ENCODE results near the gene CFAP77.

The CFAP77 gene

DNA sequence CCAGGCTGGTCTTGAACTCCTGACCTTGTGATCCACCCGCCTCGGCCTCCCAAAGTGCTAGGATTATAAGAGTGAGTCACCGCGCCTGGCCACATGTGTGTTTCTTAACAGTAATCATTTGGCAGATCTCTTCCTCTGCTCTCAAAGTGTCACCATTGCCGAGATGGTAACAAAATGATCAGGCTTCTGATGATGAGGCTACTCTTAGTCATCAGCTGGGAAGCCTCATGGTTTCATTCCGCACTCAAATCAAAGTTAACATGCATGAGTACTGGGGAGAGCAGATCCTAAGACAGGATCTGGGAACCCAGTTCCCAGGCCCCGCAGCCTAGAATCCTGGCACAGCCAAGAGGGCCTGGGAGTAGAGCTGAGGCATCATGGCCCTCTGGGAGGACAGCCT lies 199.8 kb downstream of the CFAP77 start:
- no peak overlapping the region for H3K4me3 ChIP-seq (ENCODE audit: low read depth, low read length)
- no peak overlapping the region for H3K27ac ChIP-seq (ENCODE audit: extremely low read depth, low read depth, low read length)
- no peak for TF ChIP-seq PRDM1 (tag by site-specific recombination; IDR thresholded peaks at IDR 0.05)
- TF ChIP-seq ZEB2 (tag by site-specific recombination; IDR thresholded peaks at IDR 0.05): no peak
- TF ChIP-seq ZNF530 (tag by site-specific recombination; IDR thresholded peaks at IDR 0.05; ENCODE audit: low read depth): no peak
- TF ChIP-seq RBAK (tag by site-specific recombination; IDR thresholded peaks at IDR 0.05): no peak
- TF ChIP-seq, protein P1, sequence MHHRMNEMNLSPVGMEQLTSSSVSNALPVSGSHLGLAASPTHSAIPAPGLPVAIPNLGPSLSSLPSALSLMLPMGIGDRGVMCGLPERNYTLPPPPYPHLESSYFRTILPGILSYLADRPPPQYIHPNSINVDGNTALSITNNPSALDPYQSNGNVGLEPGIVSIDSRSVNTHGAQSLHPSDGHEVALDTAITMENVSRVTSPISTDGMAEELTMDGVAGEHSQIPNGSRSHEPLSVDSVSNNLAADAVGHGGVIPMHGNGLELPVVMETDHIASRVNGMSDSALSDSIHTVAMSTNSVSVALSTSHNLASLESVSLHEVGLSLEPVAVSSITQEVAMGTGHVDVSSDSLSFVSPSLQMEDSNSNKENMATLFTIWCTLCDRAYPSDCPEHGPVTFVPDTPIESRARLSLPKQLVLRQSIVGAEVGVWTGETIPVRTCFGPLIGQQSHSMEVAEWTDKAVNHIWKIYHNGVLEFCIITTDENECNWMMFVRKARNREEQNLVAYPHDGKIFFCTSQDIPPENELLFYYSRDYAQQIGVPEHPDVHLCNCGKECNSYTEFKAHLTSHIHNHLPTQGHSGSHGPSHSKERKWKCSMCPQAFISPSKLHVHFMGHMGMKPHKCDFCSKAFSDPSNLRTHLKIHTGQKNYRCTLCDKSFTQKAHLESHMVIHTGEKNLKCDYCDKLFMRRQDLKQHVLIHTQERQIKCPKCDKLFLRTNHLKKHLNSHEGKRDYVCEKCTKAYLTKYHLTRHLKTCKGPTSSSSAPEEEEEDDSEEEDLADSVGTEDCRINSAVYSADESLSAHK (tag by site-specific recombination; IDR thresholded peaks at IDR 0.05): no peak
- TF ChIP-seq, protein P2, sequence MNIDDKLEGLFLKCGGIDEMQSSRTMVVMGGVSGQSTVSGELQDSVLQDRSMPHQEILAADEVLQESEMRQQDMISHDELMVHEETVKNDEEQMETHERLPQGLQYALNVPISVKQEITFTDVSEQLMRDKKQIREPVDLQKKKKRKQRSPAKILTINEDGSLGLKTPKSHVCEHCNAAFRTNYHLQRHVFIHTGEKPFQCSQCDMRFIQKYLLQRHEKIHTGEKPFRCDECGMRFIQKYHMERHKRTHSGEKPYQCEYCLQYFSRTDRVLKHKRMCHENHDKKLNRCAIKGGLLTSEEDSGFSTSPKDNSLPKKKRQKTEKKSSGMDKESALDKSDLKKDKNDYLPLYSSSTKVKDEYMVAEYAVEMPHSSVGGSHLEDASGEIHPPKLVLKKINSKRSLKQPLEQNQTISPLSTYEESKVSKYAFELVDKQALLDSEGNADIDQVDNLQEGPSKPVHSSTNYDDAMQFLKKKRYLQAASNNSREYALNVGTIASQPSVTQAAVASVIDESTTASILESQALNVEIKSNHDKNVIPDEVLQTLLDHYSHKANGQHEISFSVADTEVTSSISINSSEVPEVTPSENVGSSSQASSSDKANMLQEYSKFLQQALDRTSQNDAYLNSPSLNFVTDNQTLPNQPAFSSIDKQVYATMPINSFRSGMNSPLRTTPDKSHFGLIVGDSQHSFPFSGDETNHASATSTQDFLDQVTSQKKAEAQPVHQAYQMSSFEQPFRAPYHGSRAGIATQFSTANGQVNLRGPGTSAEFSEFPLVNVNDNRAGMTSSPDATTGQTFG (tag by site-specific recombination; IDR thresholded peaks at IDR 0.05; ENCODE audit: borderline replicate concordance): no peak
- TF ChIP-seq, protein P3, sequence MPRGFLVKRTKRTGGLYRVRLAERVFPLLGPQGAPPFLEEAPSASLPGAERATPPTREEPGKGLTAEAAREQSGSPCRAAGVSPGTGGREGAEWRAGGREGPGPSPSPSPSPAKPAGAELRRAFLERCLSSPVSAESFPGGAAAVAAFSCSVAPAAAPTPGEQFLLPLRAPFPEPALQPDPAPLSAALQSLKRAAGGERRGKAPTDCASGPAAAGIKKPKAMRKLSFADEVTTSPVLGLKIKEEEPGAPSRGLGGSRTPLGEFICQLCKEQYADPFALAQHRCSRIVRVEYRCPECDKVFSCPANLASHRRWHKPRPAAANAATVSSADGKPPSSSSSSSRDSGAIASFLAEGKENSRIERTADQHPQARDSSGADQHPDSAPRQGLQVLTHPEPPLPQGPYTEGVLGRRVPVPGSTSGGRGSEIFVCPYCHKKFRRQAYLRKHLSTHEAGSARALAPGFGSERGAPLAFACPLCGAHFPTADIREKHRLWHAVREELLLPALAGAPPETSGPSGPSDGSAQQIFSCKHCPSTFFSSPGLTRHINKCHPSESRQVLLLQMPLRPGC (tag by site-specific recombination; IDR thresholded peaks at IDR 0.05): no peak
- TF ChIP-seq, protein P4, sequence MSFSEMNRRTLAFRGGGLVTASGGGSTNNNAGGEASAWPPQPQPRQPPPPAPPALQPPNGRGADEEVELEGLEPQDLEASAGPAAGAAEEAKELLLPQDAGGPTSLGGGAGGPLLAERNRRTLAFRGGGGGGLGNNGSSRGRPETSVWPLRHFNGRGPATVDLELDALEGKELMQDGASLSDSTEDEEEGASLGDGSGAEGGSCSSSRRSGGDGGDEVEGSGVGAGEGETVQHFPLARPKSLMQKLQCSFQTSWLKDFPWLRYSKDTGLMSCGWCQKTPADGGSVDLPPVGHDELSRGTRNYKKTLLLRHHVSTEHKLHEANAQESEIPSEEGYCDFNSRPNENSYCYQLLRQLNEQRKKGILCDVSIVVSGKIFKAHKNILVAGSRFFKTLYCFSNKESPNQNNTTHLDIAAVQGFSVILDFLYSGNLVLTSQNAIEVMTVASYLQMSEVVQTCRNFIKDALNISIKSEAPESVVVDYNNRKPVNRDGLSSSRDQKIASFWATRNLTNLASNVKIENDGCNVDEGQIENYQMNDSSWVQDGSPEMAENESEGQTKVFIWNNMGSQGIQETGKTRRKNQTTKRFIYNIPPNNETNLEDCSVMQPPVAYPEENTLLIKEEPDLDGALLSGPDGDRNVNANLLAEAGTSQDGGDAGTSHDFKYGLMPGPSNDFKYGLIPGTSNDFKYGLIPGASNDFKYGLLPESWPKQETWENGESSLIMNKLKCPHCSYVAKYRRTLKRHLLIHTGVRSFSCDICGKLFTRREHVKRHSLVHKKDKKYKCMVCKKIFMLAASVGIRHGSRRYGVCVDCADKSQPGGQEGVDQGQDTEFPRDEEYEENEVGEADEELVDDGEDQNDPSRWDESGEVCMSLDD (tag by site-specific recombination; IDR thresholded peaks at IDR 0.05): no peak
- no peak for TF ChIP-seq ZNF433 (tag by site-specific recombination; IDR thresholded peaks at IDR 0.05; ENCODE audit: low read depth)
- no peak for TF ChIP-seq ZNF560 (tag by site-specific recombination; IDR thresholded peaks at IDR 0.05; ENCODE audit: borderline replicate concordance)
- TF ChIP-seq, protein P5, sequence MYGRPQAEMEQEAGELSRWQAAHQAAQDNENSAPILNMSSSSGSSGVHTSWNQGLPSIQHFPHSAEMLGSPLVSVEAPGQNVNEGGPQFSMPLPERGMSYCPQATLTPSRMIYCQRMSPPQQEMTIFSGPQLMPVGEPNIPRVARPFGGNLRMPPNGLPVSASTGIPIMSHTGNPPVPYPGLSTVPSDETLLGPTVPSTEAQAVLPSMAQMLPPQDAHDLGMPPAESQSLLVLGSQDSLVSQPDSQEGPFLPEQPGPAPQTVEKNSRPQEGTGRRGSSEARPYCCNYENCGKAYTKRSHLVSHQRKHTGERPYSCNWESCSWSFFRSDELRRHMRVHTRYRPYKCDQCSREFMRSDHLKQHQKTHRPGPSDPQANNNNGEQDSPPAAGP (tag by site-specific recombination; IDR thresholded peaks at IDR 0.05): no peak
- no peak for TF ChIP-seq ZNF366 (tag by site-specific recombination; conservative IDR thresholded peaks at IDR 0.05)
- no peak for TF ChIP-seq ZFP41 (tag by site-specific recombination; IDR thresholded peaks at IDR 0.05; ENCODE audit: borderline replicate concordance)
- TF ChIP-seq ZNF701 (tag by site-specific recombination; IDR thresholded peaks at IDR 0.05): no peak
- no peak for TF ChIP-seq ZNF654 (tag by site-specific recombination; IDR thresholded peaks at IDR 0.05; ENCODE audit: low read depth)
- TF ChIP-seq ZNF596 (tag by site-specific recombination; IDR thresholded peaks at IDR 0.05): no peak
- TF ChIP-seq ZNF426 (tag by site-specific recombination; IDR thresholded peaks at IDR 0.05): no peak
- TF ChIP-seq ZNF354C (tag by site-specific recombination; IDR thresholded peaks at IDR 0.05; ENCODE audit: borderline replicate concordance, low read depth): no peak
- no peak for TF ChIP-seq ZNF549 (tag by site-specific recombination; IDR thresholded peaks at IDR 0.05)
- ChIA-PET CTCF (no interaction called here), POLR2A (no interaction called here)
- no peaks in the 10 kb centered on the region for H3K4me1 ChIP-seq (ENCODE audit: control insufficient read depth, insufficient read depth, low read length)
- no peaks in the 10 kb centered on the region for H3K9me3 ChIP-seq (ENCODE audit: control insufficient read depth, insufficient read depth, low read depth, low read length)
- peaks cover 3 to 72% of the 10 kb centered on the region in 2 experiments; a peak in 2 of 3 replicates for H3K36me3 ChIP-seq (ENCODE audit: control insufficient read depth in 2 of 2, insufficient read depth in 1 of 2, low read length in 2 of 2)
